SJCRH30 (cell line): ENCODE measurements around the gene HPCAL1. TPM values are rescaled to one million over a fixed set of nuclear protein-coding genes. Genes with fewer than 3 reads are reported as not detected.
A peak's percentile ranks its signal among the peaks of the same experiment; 100 is the strongest.

Experiments used
- DNase-seq, 2 experiments: peaks; one replicate each; pipeline ENCODE4 v3.0.0-alpha.2; 2015 to 2020
- H3K27ac ChIP-seq: fragments of 250-450 bp; sonication (Bioruptor Pico); 2 replicates; pipeline ENCODE4 v1.5.1; 2020; ENCODE audit warnings: mild to moderate bottlenecking, moderate library complexity
- H3K27me3 ChIP-seq: fragments of 250-450 bp; sonication (Bioruptor Pico); 2 replicates; pipeline ENCODE4 v1.5.1; 2020; ENCODE audit warnings: mild to moderate bottlenecking, moderate library complexity
- H3K36me3 ChIP-seq: fragments of 250-450 bp; sonication (Bioruptor Pico); 2 replicates; pipeline ENCODE4 v1.5.1; 2020; ENCODE audit warnings: mild to moderate bottlenecking, moderate library complexity
- H3K4me1 ChIP-seq: fragments of 250-450 bp; sonication (Bioruptor Pico); 2 replicates; pipeline ENCODE4 v1.5.1; 2020; ENCODE audit warnings: mild to moderate bottlenecking, moderate library complexity
- H3K4me3 ChIP-seq: fragments of 250-450 bp; sonication (Bioruptor Pico); 2 replicates; pipeline ENCODE4 v1.5.1; 2020; ENCODE audit warnings: mild to moderate bottlenecking, moderate library complexity
- H3K9me3 ChIP-seq: fragments of 250-450 bp; sonication (Bioruptor Pico); replicated peaks from 2 replicates; pipeline ENCODE4 v1.5.1; 2020; ENCODE audit warnings: mild to moderate bottlenecking, moderate library complexity
- total RNA-seq: library from RNA; depleted of rRNA; stranded (reverse); fragments of >200 nt; shearing (Covaris generic); gene quantifications from 2 replicates; pipeline ENCODE4 v1.2.3, GENCODE V29; 2014

Gene HPCAL1
- total RNA-seq, 1 experiment from 2014 or later = 52.4 TPM

- Histone ChIP-seq H3K4me3 (no peak overlapping the region), H3K4me1 (peaks cover 13% of the 10 kb centered on the region), H3K27ac (no peak overlapping the region), H3K36me3 (no peaks in the 10 kb centered on the region), H3K27me3 (no peaks in the 10 kb centered on the region), H3K9me3 (no peaks in the 10 kb centered on the region)
- DNase-seq = no peak
These were observed 2.3 kb upstream of the HPCAL1 start for GRCh38 chr2:10300328-10300920.

GRCh38 chr2:10300997-10301940 lies 1.4 kb upstream of the HPCAL1 start:
- H3K36me3 ChIP-seq = no peaks in the 10 kb centered on the region
- no peak overlapping the region for H3K27ac ChIP-seq
- DNase-seq = no peak
- no peak overlapping the region for H3K4me3 ChIP-seq
- peaks cover 13% of the 10 kb centered on the region for H3K4me1 ChIP-seq
- H3K27me3 ChIP-seq = no peaks in the 10 kb centered on the region
- H3K9me3 ChIP-seq = no peaks in the 10 kb centered on the region

GRCh38 chr2:10301941-10302478 lies 694 bp upstream of the HPCAL1 start:
- DNase-seq = no peak
- Histone ChIP-seq H3K4me1 (peaks cover 13% of the 10 kb centered on the region), H3K36me3 (no peaks in the 10 kb centered on the region), H3K27ac (peak overlapping the region; percentile 33; the same call in 1 of the 2 replicates), H3K27me3 (no peaks in the 10 kb centered on the region), H3K4me3 (peak overlapping the region; percentile 71), H3K9me3 (no peaks in the 10 kb centered on the region)

DNA sequence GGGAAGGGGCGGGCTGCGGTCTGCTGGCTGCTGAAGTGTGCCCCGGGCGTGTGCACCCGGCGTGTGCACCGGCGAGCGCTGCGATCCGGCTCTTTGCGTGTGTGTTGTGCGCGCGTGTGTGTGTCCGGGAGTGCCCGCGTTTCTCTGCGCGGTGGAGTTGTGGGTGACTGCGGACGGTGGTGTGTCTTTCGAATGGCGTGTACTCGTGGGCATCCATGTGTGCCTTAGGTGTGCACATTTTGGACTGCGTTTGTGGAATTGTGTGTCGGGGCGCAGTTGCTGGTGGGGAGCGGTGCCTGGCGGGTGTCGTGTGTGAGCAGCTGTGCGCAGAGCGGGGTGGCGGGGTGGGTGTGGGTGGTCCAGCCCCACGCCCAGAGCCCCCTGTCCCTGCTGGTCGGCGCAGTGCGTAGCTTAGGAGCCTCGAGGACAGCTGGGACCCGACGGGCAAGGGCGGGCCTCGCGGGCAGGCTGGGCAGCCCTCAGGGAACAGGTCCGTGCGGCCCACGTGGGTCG lies 533 bp downstream of the HPCAL1 start:
- Histone ChIP-seq H3K27me3 (no peaks in the 10 kb centered on the region), H3K4me3 (peak overlapping the region; percentile 71), H3K36me3 (no peaks in the 10 kb centered on the region), H3K4me1 (peaks cover 6% of the 10 kb centered on the region), H3K27ac (peak overlapping the region; percentile 7; the same call in 1 of the 2 replicates), H3K9me3 (no peaks in the 10 kb centered on the region)
- peak; percentile 47 to 58 for DNase-seq

DNA sequence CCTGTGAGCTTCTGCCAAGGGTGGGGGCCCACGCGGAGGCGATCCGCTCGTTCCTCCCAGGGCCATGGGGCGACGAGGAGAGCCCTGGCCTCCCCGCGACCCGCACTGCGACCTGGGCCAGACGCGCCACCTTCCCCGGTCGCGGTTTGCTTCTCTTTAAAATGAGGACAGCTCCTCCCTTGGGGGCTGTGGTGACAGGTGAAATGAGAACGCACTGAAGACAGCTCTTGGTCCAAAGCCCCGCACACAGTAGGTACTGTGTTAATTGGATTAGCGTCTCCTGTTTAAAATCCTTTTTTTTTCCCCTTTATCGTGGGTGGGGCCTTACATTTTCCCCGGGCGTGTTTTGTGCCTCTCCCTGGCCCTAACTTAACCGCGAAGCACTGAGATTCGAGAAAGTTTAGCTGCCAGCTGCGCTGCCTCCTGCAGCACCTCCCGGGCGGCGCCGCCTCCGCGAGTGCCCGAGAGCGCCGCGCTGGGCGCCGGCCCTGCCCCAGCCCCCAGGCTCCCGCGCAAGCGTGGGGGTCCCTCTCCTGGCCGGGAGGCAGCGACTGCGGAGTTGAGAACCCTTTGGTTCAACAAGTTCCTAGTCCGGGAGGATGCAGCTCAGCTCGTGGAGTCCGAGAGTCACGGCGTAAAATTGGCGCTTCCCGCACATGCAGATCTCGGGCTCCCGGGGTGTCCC lies 1.1 kb downstream of the HPCAL1 start:
- peak overlapping the region; percentile 71 for H3K4me3 ChIP-seq
- peak; percentile 52 to 54 for DNase-seq
- H3K4me1 ChIP-seq = no peaks in the 10 kb centered on the region; the same call in 1 of the 2 replicates
- H3K27me3 ChIP-seq = no peaks in the 10 kb centered on the region
- no peak overlapping the region for H3K27ac ChIP-seq
- H3K36me3 ChIP-seq = no peaks in the 10 kb centered on the region
- no peaks in the 10 kb centered on the region for H3K9me3 ChIP-seq

- Histone ChIP-seq H3K36me3 (no peaks in the 10 kb centered on the region), H3K27me3 (no peaks in the 10 kb centered on the region), H3K9me3 (no peaks in the 10 kb centered on the region), H3K4me1 (no peaks in the 10 kb centered on the region), H3K27ac (no peak overlapping the region), H3K4me3 (peak overlapping the region; percentile 71)
- DNase-seq = no peak
These were observed 2.0 kb downstream of the HPCAL1 start for GRCh38 chr2:10304458-10305253.

DNA sequence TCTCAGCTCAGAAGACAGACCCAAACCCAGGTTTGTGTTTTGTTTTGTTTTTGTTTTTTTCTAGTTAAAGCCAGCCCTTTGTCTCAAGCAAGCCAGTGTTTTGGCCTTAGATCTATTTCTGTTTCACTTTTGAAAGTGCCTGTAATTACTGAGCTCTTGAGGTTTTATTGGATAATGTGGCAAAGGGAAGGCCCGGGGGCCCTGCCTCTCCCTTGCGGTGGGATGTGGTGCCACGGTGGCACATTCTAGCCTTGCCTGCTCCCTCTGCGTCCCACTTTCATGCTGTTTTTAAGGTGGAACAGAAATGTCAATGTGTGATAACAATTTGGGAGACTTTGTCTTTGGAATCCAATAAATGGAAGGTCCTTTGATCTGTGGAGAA lies 2.5 kb downstream of the HPCAL1 start:
- Histone ChIP-seq H3K27ac (no peak overlapping the region), H3K4me1 (no peaks in the 10 kb centered on the region), H3K27me3 (no peaks in the 10 kb centered on the region), H3K9me3 (no peaks in the 10 kb centered on the region), H3K4me3 (no peak overlapping the region), H3K36me3 (no peaks in the 10 kb centered on the region; the same call in 1 of the 2 replicates)
- DNase-seq = no peak

DNA sequence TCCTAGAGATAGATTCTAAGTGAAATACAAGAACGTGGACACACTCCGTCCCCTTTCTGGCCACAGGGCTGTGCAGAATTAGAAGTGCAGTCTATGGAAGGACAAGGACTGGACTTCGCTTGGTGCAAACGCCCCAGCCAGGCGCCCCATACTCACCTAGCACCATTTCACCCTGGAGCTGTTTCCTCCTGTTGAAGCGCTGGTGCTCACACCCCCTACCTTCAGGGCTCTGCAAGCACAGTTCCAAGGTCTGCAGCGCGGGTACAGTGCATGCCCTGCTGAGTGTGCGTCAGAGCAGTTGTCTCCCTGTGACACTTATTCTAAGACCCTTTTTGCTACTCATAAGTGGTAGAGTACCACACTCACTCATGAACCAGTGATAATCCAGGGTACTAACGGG lies 3.0 kb downstream of the HPCAL1 start:
- Histone ChIP-seq H3K36me3 (no peaks in the 10 kb centered on the region; the same call in 1 of the 2 replicates), H3K4me3 (no peak overlapping the region), H3K4me1 (no peaks in the 10 kb centered on the region), H3K27ac (no peak overlapping the region), H3K27me3 (no peaks in the 10 kb centered on the region), H3K9me3 (no peaks in the 10 kb centered on the region)
- DNase-seq = no peak

DNA sequence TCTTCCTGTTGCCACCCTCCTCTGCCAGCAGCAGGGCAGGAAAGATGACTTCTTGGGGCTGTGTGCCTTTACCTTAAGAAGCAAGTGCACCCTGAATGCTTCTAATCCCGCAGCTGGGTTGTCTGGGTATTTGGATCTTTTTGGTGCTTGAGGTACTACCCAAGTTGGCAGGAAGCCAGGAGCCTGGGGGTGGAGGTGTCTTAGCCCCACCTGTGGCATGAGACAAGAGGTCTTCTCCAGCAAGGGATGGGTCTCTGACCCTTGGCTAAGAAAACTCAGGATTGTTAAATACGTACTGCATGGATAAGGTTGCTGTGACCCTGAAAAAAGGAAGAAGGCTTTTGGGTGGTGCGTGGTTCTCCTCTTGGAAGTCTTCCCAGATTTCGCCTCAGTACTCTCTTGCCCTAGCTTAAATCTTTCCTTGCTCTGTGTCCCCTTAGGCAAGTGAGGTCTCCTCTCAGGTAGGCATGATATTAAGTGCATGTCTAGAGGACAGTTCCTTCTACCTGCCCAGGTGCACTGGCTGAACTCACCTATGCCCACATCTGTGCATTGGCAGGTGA lies 4.3 kb downstream of the HPCAL1 start:
- Histone ChIP-seq H3K36me3 (no peaks in the 10 kb centered on the region; the same call in 1 of the 2 replicates), H3K27me3 (no peaks in the 10 kb centered on the region), H3K4me3 (no peak overlapping the region), H3K9me3 (no peaks in the 10 kb centered on the region), H3K27ac (no peak overlapping the region), H3K4me1 (no peaks in the 10 kb centered on the region)
- DNase-seq = no peak

DNA sequence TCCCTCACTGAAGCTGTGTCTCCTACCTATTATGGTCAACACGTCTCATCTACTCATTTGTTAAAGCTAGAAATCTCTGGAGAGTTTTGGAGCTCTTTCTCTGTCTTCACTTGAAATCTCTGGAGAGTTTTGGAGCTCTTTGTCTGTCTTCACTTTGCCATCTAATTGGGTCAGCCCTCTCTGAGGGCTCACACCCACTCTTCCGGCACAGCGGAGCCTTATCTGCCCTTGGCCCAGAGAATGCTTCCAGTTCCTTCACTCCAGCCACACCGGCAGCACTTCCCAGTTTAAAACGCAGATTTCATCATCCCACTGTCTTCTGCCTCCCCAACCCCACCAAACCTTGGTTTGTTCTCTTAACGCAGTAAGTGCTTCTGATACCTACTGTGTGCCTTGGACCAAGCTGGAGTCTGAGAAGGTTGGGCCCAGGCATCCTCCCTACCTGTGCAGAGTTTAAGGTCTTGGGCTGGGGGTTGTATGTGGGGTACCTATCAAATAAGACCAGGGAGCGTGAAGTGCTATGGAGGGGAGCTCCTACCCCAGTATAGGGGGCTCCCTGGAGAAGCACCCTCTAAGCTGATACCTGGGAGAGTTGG lies 5.0 kb downstream of the HPCAL1 start:
- Histone ChIP-seq H3K4me3 (no peak overlapping the region), H3K27me3 (no peaks in the 10 kb centered on the region), H3K9me3 (no peaks in the 10 kb centered on the region), H3K36me3 (peaks cover 2% of the 10 kb centered on the region; the same call in 1 of the 2 replicates), H3K27ac (no peak overlapping the region), H3K4me1 (no peaks in the 10 kb centered on the region)
- no peak for DNase-seq

DNA sequence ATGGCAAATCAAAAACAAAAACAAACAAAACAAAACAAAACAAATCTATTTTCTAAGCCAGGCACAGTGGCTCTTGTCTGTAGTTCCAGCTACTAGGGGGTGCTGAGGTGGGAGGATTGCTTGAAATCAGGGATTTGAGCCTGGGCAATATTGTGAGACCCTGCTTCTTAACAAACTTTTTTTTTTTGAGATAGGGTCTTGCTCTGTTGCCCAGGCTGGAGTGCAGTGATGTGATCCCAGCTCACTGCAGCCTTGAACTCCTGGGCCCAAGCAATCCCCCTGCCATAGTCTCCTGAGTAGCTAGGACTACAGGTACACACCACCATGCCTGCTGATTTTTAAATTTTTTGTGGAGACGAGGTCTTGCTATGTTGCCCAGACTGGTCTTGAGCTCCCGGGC lies 6.2 kb downstream of the HPCAL1 start:
- Histone ChIP-seq H3K4me1 (no peaks in the 10 kb centered on the region), H3K36me3 (peaks cover 2% of the 10 kb centered on the region; the same call in 1 of the 2 replicates), H3K27ac (no peak overlapping the region), H3K27me3 (no peaks in the 10 kb centered on the region), H3K4me3 (no peak overlapping the region), H3K9me3 (no peaks in the 10 kb centered on the region)
- DNase-seq = no peak

GRCh38 chr2:10309286-10309685 lies 6.6 kb downstream of the HPCAL1 start:
- Histone ChIP-seq H3K9me3 (no peaks in the 10 kb centered on the region), H3K36me3 (peaks cover 2% of the 10 kb centered on the region; the same call in 1 of the 2 replicates), H3K27me3 (no peaks in the 10 kb centered on the region), H3K27ac (no peak overlapping the region), H3K4me1 (no peaks in the 10 kb centered on the region), H3K4me3 (no peak overlapping the region)
- DNase-seq = no peak

DNA sequence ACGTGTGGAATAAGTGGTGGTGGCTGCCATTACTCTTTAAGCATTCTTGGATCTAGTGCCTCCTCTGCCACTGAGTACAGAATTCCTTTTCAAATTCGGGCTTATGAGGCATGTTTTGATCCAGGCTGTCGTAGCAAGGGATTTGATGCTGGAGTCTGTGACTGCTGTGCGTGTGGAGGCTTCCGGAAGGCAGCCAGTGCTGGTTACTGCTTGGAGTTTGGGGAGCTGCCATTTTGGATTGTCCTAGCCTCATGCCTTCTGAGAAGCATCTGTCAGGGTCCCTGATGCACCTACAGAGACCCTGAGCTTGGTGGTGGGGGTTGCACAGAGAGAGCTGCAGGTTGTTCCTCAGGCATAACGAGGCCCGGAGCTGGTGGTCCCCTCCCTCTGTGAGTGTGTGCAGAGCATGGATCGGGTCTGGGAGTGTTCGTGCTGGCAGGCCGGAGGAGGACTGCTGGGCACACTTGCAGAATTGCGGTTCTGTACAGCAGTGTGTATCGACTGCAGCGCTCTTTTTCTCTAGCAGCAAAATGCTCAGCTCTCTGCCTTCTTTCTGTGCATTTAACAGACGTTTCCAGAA lies 7.7 kb downstream of the HPCAL1 start:
- H3K9me3 ChIP-seq = no peaks in the 10 kb centered on the region

More for the DNA sequence above, 7.7 kb downstream of the HPCAL1 start:
- Histone ChIP-seq H3K27ac (no peak overlapping the region), H3K27me3 (no peaks in the 10 kb centered on the region), H3K4me3 (no peak overlapping the region), H3K4me1 (no peaks in the 10 kb centered on the region), H3K36me3 (peaks cover 2% of the 10 kb centered on the region; the same call in 1 of the 2 replicates)
- DNase-seq = no peak
